Measurements from ENCODE around the gene CNTN4.
"Not testable (repeated sequence)": the region's sequence is repeated elsewhere in the genome, so short reads cannot be mapped to it uniquely, and the experiment has no call there.

CNTN4 gene

GRCh38 chr3:2793987-2794386 lies 695.3 kb downstream of the CNTN4 start:
- no peak overlapping the region for H3K4me3 ChIP-seq (replicated peaks; ENCODE audit: low read depth, low read length)

GRCh38 chr3:2802429-2802828 lies 703.8 kb downstream of the CNTN4 start:
- H3K27me3 ChIP-seq (replicated peaks; ENCODE audit: control insufficient read depth, insufficient read depth, low read length), result no peaks in the 10 kb centered on the region
- H3K36me3 ChIP-seq (ENCODE audit: control insufficient read depth, insufficient read depth, low read length), result no peaks in the 10 kb centered on the region
- DNase-seq (ENCODE audit: extremely low read depth, insufficient read length), result no peak
- TF ChIP-seq CTCF (IDR thresholded peaks at IDR 0.05; ENCODE audit: insufficient read depth, low read length, poor library complexity, severe bottlenecking), result no peak
- no peak overlapping the region for H3K4me3 ChIP-seq (replicated peaks; ENCODE audit: low read depth, low read length)

More at GRCh38 chr3:2793987-2794386, 695.3 kb downstream of the CNTN4 start:
- DNase-seq (ENCODE audit: extremely low read depth, insufficient read length), result no peak
- H3K27me3 ChIP-seq (replicated peaks; ENCODE audit: control insufficient read depth, insufficient read depth, low read length), result no peaks in the 10 kb centered on the region
- no peak for TF ChIP-seq CTCF (IDR thresholded peaks at IDR 0.05; ENCODE audit: insufficient read depth, low read length, poor library complexity, severe bottlenecking)
- H3K36me3 ChIP-seq (ENCODE audit: control insufficient read depth, insufficient read depth, low read length), result no peaks in the 10 kb centered on the region

- DNase-seq (ENCODE audit: extremely low read depth, insufficient read length), result no peak
- Histone ChIP-seq H3K36me3 (ENCODE audit: control insufficient read depth, insufficient read depth, low read length) (no peaks in the 10 kb centered on the region), H3K27me3 (replicated peaks; ENCODE audit: control insufficient read depth, insufficient read depth, low read length) (no peaks in the 10 kb centered on the region), H3K4me3 (replicated peaks; ENCODE audit: low read depth, low read length) (no peak overlapping the region)
- TF ChIP-seq CTCF (IDR thresholded peaks at IDR 0.05; ENCODE audit: insufficient read depth, low read length, poor library complexity, severe bottlenecking), result no peak
Measured at GRCh38 chr3:2807514-2807913, 708.8 kb downstream of the CNTN4 start.

GRCh38 chr3:2810723-2811122 lies 712.1 kb downstream of the CNTN4 start:
- no peaks in the 10 kb centered on the region for H3K36me3 ChIP-seq (ENCODE audit: control insufficient read depth, insufficient read depth, low read length)
- TF ChIP-seq CTCF (IDR thresholded peaks at IDR 0.05; ENCODE audit: insufficient read depth, low read length, poor library complexity, severe bottlenecking), result no peak
- DNase-seq (ENCODE audit: extremely low read depth, insufficient read length), result no peak
- no peaks in the 10 kb centered on the region for H3K27me3 ChIP-seq (replicated peaks; ENCODE audit: control insufficient read depth, insufficient read depth, low read length)
- H3K4me3 ChIP-seq (replicated peaks; ENCODE audit: low read depth, low read length), result no peak overlapping the region

- Histone ChIP-seq H3K36me3 (ENCODE audit: control insufficient read depth, insufficient read depth, low read length) (no peaks in the 10 kb centered on the region), H3K27me3 (replicated peaks; ENCODE audit: control insufficient read depth, insufficient read depth, low read length) (no peaks in the 10 kb centered on the region), H3K4me3 (replicated peaks; ENCODE audit: low read depth, low read length) (no peak overlapping the region)
- TF ChIP-seq CTCF (IDR thresholded peaks at IDR 0.05; ENCODE audit: insufficient read depth, low read length, poor library complexity, severe bottlenecking), result no peak
- DNase-seq (ENCODE audit: extremely low read depth, insufficient read length), result no peak
Measured at GRCh38 chr3:2819571-2819970, 720.9 kb downstream of the CNTN4 start.

GRCh38 chr3:2820982-2821381 lies 722.3 kb downstream of the CNTN4 start:
- not testable (repeated sequence) for H3K27me3 ChIP-seq (replicated peaks; ENCODE audit: control insufficient read depth, insufficient read depth, low read length); H3K36me3 ChIP-seq (ENCODE audit: control insufficient read depth, insufficient read depth, low read length); DNase-seq (ENCODE audit: extremely low read depth, insufficient read length); H3K4me3 ChIP-seq (replicated peaks; ENCODE audit: low read depth, low read length)

Data from GM06990 (cell line).